Stimulated activated CD8-positive, alpha-beta memory T cell treated with anti-CD3 and anti-CD28 coated beads, Interleukin-15, amount 100 ng/mL, for 24 hours (primary cell): Measurements from ENCODE around the gene ADAM19.

Source experiments
- DNase-seq: peaks from one replicate; pipeline ENCODE4 v3.0.0-alpha.2; 2020; ENCODE audit warnings: low read depth

ADAM19 gene

DNA sequence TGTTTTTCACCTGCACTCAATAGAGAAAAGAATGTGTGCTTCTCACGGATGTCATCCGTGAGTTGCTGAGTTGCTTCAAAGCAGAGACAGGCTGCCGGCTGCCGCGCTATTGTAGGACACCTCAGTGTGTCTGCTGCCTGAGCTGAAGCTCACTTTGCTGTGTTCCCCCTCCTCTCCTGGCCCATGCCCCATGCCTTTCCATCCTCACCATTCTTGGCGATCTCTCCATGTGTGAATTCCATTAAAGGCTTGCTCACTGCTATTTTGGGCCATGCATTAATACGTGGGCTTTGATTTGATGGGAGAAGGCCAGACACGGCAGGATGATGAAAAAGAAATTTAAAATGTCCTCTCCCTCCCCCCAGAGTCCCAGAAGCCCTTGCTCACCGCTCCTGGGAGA lies 14.5 kb downstream of the ADAM19 start:
- no peak for DNase-seq

DNA sequence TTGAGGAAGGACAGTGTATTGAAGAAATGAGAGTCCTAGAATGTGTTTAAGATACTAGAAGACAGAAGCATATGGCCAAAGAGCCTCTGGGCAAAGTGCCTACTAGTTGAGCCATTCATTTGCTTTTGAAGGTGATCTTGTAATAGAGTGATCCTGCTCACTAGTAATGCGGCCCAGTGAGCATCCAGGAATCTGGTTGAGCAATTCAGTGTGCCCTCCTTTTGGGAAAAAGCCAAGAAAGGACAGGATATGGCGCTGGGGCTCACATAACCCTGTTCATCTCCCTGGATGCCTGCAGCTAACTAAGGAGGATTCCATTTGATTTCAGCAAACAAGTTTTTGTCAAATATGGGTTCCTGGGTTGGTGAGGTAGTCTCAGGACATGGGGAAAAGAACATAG lies 16.3 kb downstream of the ADAM19 start:
- no peak for DNase-seq

DNA sequence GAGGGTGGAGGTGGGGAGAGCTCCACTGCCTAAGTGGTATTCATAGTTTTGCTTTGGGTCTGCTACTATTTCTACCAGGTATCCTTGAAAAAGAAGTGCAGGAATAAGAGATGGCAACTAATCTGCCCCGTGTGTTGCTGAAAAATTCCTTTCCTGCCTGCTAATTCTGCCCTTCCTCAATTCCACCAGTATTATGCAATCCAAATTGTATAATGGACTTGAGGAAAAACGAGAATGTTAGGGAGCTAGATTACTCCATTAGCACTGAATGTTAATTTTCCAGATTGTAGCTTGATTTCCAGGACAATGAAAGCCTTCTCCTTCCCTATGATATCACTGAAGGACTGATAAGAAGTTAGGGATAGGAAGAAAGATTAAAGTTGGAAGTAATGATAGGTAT lies 16.9 kb downstream of the ADAM19 start:
- DNase-seq = no peak

DNA sequence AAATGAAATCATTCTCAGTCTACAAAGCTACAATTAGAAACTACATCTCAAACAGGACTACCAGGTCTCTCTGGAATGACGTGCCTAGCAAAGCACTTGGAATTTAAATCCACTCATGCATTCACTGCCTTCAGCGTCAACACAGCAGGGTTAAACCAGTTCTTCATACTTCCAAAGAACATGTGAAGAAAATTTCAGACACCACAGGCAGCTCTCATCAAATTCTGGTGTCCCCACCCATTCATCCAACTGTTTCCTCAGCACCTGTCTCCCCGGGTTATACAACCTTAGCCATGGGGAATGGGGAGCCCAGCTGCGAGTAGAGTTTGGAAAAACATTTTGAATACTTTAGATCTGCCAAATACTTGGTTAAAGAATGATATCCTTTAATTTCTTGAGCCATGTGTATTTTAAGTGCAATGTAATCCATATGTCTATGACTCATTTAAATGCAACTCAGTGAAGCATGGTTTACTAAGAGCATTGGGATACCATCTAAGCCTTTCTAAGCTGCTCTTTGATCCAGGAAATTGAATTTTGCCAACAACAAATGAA lies 17.5 kb downstream of the ADAM19 start:
- no peak for DNase-seq

DNA sequence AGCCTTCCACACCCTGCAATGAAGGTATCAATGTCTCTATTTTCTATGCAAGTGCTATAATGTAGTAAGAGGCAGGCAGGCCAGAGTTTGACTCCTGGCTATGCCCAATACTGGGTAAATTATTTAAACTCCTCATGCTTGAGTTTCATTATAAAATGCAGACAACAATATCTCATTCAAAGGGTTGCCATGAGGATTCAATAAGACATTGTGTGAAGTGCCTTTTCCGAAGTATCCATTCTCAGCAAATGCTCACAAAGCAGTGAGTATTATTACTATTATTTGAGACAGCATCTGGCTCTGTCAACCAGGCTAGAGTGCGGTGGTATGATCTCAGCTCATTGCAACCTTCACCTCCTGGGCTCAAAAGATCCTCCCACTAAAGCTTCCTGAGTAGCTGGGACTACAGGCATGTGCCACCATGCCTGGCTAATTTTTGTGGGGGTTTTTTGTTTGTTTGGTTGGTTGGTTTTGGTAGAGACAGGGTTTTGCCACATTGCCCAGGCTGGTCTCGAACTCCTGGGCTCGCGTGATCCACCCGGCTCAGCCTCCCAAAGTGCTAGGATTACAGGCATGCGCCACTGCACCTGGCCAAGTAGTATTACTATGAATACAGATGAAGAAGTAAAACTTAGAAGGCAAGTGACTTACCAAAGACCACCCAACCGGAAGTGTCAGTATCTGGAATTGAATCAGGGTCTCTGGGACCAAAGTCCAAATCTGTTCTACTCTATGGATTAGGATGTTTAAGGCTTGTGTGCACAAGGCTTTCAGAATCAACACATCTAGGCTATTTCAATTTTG lies 18.8 kb downstream of the ADAM19 start:
- DNase-seq = no peak

DNA sequence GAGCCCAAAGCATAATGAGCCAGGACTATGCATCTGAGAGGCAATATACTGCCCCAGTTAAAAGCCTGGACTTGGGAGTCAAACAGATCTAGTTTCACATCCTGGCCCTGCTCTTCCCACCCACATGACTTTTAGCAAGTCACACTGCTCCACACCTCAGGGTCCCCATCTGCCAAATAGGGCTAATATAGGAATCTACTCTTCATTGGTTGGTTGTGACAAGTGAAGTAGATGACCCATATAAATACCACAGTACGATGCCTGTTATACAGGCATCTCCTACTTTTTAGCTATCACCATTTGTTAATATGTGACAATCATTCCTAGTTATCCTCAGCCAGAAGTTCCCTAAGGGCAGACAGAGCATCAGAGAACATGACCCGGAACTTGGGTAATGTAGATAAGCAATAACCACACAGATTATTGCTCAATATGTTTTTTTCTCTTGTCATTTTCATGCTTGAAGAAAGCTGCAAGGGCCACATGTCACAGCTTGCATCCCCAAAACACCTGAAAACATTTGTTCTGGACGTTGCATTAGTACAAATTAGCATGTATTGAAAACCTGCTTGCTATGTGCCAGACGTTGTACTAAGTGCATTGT lies 20.4 kb downstream of the ADAM19 start:
- DNase-seq = no peak

DNA sequence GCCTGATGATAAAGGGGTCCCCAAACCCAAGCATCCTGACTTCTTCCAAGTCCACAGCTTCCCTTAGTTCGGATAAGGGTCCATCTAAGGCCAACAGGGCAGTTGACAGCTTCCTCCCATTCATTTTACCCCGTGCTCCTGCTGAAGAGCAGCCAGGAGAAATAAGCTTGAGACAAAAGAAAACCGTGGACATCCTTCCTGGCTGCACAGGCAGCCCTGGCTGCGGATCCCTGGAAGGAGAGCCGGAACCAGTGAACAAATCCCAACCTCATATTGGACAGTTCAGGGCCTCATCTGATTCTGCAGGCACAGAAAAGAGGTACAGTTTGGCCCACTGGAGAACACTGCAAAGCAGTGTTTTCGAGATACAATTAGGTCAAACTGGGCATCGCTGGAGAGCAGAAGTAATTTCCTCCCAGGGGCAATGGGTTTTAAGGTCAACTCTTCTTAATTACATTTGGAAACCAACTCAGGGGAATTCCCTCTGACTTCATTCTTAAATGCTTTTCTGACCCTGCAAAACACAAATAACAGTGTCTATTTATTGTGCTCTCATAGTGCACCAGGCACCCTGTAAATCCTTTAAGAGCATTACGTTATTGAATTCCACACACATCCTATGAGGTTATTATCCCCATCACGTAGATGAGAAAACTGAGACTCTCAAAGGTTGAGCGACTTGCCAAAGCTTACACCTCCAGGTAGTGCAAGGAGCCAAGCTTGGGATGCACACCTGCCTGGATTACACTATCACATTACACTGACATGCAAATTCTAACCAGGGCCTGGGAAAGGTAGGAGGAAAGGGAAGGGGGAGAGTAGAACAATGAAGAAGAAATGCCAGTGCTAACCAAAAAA lies 21.2 kb downstream of the ADAM19 start:
- no peak for DNase-seq

DNA sequence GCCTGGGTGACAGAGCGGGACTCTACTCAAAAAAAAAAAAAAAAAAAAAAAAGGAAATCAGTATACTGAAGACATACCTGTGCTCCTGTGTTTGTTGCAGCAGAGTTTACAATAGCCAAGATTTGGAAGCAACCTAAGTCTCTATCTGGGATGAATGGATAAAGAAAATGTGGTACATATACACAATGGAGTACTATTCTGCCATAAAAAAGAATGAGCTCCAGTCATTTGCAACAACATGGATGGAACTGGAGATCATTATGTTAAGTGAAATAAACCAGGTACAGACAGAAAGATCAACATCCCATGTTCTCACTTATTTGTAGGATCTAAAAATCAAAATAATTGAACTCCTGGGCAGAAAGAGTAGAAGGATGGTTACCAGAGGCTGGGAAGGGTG lies 22.9 kb downstream of the ADAM19 start:
- no peak for DNase-seq

DNA sequence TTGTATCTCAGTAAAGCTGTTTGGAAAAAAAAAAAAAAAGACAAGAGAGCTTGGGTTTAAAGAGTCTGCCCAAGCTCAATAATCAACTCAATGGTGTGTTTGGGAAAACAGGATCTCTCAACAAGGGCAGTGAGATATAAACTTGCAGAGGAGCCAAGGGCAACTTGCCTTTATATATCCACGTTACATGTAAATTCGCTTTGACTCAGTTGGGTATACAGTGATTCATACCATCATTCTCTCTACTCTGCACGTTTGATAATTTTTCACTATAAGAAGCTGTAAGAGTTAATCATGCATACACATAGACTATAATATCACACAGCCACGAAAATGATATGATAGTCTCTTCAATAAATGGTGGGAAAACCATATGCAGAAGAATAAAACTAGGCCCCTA lies 24.9 kb downstream of the ADAM19 start:
- no peak for DNase-seq

DNA sequence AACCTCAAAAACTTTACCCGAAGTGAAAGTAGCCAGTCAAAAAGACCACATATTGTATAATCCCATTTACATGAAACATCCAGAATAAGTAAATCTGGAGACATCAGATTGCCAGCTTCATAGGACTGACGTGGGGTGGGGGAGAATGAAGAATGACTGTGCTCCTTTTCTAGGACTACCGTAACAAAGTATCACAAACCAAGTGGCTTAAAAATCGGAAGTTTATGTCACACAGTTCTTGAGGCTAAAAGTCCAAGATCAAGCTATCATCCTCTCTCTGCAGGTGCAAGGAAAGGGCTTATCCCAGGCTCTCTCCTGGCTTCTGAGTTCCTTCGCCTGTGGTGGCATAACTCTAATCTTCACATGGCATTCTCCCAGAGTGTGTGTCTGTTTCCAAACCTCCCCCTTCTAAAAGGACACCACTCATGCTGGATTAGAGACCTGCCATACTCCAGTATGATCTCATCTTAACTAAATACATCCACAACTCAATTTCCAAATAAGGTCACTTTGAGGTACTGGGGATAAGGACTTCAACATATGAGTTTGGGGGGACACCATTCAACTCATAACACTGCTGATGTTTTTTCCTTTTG lies 25.5 kb downstream of the ADAM19 start:
- DNase-seq = no peak

DNA sequence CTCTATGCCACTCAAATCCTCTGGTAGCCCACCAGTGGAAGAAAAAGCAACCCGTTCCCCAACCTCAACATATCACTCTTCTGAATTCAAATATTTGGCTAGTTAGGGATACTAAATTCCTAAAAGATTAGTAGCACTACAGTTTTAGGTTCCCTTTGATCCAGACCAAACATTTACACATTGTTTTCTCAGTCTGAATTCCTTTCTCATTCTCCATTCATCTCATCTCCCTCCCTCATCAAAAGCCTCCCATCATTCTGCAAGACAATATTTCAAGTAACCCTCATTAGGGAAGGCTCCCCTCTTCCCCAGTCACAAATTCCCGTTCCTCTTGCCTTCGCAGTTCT lies 26.3 kb downstream of the ADAM19 start:
- DNase-seq = no peak

DNA sequence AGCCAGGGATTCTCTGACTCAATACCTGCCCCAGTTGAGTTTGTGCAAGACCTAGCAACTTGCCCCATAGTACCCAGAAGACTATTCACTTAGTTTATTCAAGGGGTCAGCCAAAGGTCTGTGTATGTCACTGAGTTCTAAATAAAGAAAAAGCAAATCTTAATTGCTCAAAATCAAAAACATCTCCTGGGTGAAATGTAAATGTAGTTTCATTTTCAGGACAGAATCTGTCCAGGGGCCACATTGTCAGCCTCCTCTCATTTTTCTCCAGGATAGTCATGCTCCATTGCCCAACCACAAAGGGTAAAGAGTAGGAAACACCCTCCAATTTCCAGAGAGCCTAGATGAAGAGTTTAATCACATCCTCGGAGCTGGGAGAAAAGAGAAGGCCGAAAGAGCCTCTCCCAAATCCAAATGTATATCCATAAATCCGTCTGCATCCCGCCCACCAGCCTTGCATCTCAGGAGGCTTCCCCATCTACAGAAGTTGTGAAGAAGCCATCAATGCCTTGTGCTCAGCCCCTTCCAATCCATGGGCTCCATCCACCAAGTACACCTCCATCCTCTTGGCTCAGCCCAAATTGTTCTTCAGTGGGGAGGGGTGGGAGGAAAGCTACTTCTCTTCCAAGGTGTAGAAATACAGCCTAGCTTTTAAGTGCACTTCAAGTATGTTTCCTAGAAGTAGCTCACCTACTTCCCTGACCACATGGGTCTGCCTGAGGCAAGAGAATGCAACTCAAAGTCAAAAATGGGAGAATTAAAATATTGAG lies 26.9 kb downstream of the ADAM19 start:
- DNase-seq = no peak

DNA sequence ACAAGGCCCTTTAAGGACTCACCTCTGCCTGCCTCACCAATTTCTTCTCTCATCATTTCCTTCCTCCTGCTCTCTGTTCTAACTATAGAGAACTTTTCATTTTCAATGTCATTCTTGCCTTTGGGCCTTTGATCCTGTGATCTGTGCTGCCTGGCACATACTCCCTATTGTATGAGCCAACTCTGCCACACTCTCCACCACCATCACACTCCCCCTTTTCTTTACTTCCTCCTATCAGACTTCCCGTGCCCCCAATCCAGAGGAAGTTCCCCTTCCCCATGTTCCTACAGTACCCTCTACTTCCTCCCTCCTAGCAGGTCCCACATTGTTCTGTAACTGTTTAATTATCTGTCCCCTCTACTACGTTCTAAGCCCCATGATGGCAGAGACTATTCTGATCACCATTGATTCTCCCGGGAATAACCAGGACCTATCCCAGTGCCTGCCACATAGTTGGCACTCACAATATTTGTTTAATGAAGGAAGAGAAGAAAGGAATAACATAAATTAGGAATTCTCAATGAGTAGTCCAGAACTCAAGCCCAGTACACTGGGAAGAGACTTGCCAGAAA lies 27.5 kb downstream of the ADAM19 start:
- DNase-seq = no peak

DNA sequence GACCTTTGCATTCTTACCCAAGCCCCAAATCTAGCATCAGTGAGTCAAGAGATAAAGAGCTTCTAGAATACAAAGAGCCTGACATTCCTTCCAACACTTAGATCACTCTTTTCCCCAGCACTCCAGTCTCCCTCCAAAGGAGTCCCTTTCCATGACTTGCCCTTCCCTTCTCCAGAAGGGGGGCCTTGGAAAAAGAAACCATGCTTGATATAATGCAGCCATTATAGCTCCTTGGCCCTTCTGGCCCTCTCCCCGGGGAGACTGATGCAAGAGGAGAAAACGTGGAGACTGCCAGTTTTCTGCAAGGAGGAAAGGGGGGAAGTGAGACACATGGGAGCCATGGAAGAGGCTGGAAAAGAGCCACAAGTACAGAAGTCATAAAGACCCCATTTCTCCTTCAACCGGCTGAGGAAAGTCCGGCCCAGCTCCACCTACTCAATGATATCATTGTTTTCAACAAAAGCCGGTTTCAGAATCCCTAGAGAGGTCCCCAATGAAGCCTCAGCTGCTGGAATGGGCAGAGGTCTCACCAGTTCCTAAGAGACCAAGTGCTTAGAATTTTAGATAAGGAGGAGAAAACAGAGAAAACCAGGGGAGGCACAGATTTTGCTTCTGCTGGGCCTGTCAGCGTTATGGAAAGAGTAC lies 29.0 kb downstream of the ADAM19 start:
- no peak for DNase-seq

DNA sequence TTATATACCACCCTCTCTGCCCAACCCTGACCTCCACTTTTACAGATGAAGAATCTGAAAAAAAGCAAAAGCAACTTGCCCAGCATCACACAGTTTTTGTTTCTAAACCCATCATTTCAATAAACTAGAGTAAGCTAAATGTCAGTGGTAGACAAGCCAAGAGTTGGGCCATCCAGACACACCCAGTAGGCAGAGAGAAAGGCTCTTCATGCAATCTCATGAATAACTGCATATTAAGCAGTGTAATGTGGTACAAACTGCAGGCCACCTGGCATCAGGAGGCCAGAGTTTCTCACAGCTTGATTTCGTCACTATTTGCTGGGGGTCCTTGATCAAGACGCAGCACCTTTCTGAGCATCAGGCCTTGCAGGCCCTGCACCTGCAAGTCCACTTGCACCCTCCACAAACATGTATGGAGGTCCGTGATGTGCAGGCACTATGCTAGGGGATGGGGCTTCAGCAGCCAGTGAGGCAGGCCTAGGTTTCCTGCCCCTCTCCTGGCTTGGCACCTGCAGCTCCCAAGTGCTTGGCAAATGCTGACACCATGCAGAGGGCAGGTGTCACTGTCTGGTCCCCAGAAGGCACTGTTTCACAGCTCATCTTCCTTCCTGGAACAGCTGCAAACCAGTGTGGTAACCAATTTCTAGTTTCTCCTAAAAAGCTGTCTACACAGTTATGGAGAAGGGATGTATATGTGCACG lies 29.8 kb downstream of the ADAM19 start:
- no peak for DNase-seq

DNA sequence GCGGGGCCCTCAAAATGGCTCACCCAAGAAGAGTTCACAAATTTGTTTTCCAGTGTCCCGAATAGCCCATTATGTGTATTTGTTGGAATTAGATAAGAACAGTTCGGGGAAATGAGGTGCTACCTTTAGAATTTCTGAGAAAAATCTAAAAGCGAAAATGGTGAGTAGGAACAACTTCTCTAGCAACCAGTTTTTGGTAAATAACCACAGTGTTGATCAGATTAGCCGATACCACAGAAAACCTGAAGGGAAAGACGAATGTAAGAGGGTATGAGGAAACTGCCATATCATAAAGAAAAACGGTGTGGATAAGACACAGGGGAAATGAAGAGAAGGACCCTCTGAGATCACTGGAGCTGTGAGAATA lies 31.0 kb downstream of the ADAM19 start:
- no peak for DNase-seq

DNA sequence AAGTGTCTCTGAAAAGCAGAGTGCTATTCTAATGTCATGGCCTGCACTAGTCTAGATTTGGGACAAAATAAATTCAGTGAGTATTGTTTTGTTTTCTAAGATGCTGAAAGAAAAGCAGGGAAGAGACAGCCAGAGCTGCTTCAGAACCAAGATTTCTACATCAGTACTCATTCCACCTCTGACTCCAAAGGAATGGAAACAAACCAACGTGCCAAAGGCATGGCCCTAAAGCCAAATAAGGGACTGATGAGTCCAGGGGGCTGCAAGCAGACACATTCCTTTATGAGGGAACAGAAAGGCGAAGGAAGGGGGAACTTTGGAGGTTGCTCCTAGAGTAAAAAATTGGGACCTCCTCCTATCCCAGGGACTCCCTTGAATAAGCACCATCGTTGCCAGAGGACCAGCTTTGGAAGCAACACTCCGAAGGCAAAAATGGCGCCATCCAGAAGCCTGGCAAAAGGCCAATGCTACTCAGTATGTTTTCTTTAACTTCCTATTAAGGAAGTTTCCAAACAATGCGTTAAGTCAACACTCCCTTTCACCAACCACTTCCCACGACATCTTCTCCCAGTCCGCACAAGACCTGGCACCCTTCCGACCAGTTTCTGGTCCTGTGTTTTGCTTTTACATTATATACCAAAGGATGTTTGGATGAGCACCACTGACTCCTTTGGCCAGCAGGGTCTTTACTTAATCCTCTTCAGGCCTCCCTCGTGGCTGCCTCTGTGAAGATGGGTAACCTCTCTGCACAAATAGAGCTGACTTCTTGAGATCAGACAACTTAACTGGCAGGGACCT lies 31.6 kb downstream of the ADAM19 start:
- no peak for DNase-seq

DNA sequence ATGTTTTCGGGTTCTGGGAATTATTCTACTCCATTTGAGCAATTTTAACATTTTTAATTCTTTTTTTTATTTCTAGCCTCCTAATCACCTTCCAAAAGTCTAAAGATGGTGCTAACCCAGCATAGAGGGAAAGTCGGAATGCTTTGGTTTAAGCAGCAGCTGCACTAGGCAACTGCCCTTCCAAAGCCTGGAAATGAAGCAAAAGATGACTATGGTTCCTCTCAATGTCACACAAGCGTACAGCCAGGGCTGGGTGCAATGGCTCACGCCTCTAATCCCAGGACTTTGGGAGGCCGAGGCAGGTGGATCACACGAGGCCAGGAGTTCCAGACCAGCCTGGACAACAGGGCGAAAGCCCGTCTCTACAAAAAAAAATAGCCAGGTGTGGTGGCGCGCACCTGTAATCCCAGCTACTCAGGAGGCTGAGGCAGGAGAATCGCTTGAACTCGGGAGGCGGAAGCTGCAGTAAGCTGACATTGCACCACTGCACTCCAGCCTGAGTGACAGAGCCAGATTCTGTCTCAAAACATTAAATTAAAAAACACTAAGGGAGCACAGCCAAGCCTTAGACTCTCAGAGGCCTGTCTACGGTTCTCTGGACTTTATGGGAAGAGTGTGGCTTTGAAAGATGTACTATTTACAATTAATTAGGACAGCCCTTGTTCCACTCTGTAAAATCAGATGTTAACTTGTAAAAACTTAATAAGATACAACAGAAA lies 33.1 kb downstream of the ADAM19 start:
- no peak for DNase-seq
